GM12872 (cell line): ENCODE measurements around the gene EGFL7.

ENCODE experiments used
- CTCF ChIP-seq: IDR thresholded peaks from 3 replicates; pipeline ENCODE4 v1.5.1; 2011; ENCODE audit warnings: low read depth, mild to moderate bottlenecking, low read length, moderate library complexity; ENCODE audit not compliant: insufficient read depth

EGFL7 gene

DNA sequence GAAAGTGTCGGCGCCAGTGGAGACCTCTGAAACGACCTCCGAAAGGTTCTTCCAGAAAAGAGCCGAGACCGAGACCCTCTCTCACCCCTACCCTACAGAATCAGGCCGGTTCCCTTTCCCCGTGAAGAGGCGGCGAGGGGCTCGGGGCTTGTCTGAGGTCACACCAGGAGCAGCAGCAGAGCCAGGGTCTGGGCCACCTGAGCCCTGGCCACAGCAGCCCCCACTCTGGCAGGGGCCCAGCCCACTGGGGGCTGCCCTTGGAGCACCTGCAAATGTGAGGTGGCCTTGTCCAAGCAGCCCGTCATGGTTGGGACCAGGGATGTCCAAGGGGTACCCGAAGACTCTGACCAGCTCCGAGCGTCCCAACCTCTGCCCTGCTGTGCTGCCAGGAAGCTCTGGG, 15.3 kb downstream of the EGFL7 start:
- TF ChIP-seq CTCF, result no peak

- TF ChIP-seq CTCF, result no peak
Measured at GRCh38 chr9:136678624-136679023, 15.9 kb downstream of the EGFL7 start.

- no peak for TF ChIP-seq CTCF
Measured at GRCh38 chr9:136679431-136679941, 16.8 kb downstream of the EGFL7 start.

GRCh38 chr9:136681029-136681428, 18.3 kb downstream of the EGFL7 start:
- no peak for TF ChIP-seq CTCF

DNA sequence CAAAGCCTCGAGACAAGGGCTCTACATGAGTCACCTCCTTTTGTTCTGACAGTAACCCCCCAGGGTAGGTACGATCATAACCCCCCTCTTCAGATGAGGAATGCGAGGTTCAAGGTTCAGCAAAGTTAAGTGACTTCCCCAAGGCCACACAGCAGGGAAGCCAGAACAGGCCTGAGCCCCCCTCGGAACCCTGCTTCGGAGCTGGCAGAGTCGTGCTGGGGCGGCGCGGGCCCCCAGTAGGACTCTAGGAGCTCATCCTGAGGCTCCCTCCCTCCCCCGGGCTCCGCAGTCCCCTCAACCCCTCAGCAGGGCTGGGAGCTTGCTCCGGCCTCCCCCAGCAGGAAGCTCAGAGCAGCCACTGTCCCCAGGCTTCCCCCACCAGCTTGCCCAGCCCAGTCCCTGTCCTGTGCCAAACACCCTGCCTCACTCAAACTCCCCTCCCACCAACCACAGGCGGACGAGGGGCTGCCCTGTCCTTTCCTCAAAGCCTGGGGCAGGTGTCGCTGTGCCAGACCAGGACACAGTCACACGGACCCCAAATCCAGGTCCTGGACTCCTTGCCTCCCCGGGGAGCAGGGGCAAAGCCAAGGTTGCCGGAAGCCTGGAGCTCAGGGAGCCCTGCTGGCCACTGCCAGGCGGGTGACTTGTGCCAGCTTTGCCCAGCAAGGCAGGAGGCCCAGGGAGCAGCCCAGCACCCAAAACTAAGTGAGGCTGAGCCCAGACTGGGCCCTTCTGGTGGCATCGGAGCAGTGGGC, 19.4 kb downstream of the EGFL7 start:
- no peak for TF ChIP-seq CTCF

- TF ChIP-seq CTCF, result no peak
Measured at GRCh38 chr9:136682710-136683109, 20.0 kb downstream of the EGFL7 start.

GRCh38 chr9:136683173-136683745, 20.5 kb downstream of the EGFL7 start:
- no peak for TF ChIP-seq CTCF
